Sciatic nerve (tissue), 2 donors: Measurements from ENCODE around the gene RASAL2. TPM values are rescaled to one million over a fixed set of nuclear protein-coding genes. Genes with fewer than 3 reads are reported as not detected.
"Not testable (repeated sequence)": the region's sequence is repeated elsewhere in the genome, so short reads cannot be mapped to it uniquely, and the experiment has no call there.

Experiments used
- ATAC-seq: fragments of 200-7000 bp; cut with Tn5 transposase; one replicate; pipeline ENCODE4 v1.9.1; 2020; ENCODE audit warnings: mild to moderate bottlenecking, moderate library complexity
- DNase-seq: peaks from one replicate; pipeline ENCODE4 v3.0.0-alpha.2; 2020; ENCODE audit warnings: low spot score
- intact Hi-C: fragments of 100-400 bp; cut with DNase I; formaldehyde crosslinking; loops from one replicate; pipeline ENCODE4 v1.14.2; 2022
- total RNA-seq: library from RNA; stranded (reverse); fragmentation: NEBNext Ultra II Directional; extraction: Animal tissue kit (Norgen Biotek cat#: 25700); gene quantifications from one replicate; pipeline ENCODE4 v1.2.1, GENCODE V29; 2021
- donor health status: DM: no; HTN: no; CAD: no.
- donor health status: DM: no; HTN: no; CAD: no.

Gene RASAL2
- total RNA-seq, 1 donor from 2014 or later = 42.6 TPM

DNA sequence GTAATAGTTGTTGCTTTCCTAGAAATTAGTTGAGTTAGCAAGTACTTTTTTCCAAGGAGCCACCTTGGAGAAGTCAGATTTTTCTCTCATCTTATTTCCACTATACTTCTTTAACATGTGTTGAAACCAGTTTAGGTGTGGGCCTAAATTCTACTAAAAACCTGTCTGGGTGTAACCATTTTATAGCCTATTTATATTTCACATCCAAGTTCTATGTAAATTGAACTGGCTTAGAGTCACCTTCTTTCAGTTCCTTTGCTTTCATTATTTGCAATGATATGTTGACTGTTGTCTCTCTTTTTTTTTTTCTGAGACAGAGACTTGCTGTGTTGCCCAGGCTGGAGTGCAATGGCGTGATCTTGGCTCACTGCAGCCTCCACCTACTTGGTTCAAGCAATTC, 207.2 kb downstream of the RASAL2 start:
- intact Hi-C loops = no loop called here
- DNase-seq (no peak), ATAC-seq (no peak)

DNA sequence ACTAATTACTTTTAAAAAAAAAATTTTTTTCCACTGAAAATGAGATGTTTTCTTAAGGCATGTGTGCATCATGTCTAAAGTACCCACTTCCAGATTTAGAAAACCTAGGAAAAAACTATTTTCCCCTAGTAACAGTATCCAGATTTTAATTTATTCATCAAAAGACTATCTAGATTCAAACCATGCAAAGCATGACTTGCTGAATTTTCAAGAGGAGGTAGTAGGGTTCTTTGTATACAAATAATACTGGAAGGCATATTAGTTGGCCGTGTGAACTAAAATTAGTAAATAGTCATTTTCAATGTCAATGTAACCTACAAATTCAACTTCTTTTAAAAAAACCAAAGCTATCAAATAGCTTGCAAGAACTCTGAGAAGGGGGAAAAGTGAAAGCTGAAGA, 213.4 kb downstream of the RASAL2 start:
- intact Hi-C loops = no loop called here
- DNase-seq = no peak
- no peak for ATAC-seq

DNA sequence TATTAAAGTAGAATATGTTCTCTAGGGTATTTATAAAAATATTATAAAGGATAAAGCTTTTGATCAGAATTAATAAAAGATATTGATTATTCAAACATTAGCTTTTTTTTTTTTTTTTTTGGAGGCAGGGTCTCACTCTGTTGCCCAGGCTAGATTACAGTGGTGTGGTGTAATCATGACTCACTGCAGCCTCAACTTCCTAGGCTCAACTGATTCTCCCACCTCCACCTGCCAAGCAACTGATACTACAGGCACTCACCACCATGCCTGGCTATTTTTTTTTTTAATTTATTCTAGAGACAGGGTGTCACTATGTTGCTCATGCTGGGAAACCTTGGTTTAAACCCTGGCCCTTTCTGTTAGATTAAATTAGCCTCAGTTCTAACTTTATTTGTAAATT, 214.5 kb downstream of the RASAL2 start:
- DNase-seq (no peak), ATAC-seq (no peak)
- intact Hi-C loops = no loop called here

DNA sequence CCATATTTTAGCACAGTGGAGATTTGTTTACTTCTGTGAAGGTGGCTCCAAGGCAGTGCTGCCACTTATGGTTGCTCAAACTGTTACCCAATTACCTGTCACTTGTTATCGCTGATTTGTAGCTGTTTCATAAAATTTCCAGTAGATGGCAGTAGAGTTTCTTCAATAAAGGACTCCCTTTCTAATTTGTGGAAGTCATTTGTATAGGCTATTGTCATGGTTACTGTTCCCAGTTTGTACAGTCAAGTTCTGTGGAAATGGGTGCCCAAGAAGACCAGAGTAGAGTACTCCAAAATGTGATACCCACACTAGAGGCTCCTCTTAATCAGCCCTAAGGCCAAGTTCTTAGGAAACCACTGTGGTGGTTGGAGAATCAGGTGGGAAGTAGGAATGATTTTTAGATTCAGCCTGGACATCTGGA, 216.8 kb downstream of the RASAL2 start:
- no peak for DNase-seq
- intact Hi-C loops = loop anchor here (5.0 kb wide), 1 partner anchor 192 kb away; no protein-coding TSS in a partner anchor
- ATAC-seq = peak; percentile 84

DNA sequence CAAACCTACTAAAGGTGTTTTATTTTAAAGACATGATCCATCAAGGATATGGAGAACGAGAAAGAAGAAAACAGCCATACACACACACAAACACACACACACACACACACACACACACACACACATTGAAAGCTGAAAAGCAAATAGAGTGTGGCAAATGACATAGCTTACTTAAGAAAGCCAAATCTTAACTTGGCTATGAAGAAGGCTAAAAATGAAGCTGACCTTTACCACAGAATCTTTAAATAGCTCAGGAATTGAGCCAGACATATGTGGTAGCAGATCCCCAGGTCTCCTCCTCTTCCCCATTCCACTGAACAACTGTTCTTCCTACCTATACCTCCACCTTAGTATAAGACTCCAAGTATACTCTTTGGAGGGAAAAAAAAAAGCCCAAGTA, 217.3 kb downstream of the RASAL2 start:
- ATAC-seq = no peak
- DNase-seq = no peak
- intact Hi-C loops = loop anchor here (5.0 kb wide), 1 partner anchor 191 kb away; no protein-coding TSS in a partner anchor

DNA sequence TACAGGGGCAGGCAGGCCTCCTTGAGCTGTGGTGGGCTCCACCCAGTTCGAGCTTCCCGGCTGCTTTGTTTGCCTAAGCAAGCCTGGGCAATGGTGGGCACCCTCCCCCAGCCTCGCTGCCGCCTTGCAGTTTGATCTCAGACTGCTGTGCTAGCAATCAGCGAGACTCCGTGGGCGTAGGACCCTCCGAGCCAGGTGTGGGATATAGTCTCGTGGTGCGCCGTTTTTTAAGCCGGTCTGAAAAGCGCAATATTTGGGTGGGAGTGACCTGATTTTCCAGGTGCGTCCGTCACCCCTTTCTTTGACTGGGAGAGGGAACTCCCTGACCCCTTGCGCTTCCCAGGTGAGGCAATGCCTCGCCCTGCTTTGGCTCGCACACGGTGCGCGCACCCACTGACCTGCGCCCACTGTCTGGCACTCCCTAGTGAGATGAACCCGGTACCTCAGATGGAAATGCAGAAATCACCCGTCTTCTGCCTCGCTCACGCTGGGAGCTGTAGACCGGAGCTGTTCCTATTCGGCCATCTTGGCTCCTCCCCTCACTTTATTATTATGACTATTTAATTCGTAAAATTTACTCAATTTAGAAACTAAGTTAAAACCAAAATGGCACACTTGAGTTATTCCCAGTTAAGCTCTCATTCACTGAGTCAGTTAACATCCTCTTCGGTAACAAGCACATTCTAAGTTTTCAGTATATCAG, 226.5 kb downstream of the RASAL2 start:
- ATAC-seq, DNase-seq, intact Hi-C loops: not testable (repeated sequence)

DNA sequence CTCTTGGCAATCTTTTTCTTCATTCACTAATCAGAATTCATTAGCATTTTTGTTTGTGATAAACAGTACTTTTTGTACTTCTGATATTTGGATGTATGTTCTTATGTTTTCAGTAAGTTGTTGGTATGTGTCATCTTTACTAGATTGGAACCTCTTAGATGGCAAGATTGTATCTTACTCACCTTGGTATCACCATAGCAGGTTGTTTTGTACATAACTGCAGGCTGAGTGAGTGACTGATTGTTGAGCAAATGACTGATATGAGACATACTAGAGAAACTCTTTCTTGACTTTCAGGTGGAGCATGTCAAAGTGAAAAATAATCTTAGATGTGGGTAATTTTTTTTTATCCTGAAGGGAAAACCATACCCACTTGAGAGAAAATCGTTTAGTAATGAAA, 229.2 kb downstream of the RASAL2 start:
- intact Hi-C loops = no loop called here

DNA sequence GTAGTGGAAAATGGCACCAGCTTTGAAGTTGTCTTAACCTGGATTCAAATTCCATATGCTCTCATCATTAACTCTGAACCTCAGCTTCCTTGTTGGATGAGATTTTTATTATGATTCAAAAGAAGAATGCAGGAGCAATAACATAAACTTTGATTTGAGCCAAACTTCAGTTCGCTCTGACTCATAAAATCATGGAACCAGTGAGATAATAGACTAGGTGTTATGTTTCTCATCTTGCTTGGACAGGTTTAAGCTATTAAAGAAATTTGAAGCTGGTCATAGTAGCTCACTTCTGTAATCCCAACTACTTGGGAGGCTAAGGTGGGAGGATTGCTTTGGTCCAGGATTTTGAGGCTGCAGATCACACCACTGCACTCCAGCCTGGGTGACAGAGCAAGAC, 230.1 kb downstream of the RASAL2 start:
- no peak for DNase-seq
- intact Hi-C loops = no loop called here
- no peak for ATAC-seq

More for the DNA sequence above, 229.2 kb downstream of the RASAL2 start:
- ATAC-seq (no peak), DNase-seq (no peak)

DNA sequence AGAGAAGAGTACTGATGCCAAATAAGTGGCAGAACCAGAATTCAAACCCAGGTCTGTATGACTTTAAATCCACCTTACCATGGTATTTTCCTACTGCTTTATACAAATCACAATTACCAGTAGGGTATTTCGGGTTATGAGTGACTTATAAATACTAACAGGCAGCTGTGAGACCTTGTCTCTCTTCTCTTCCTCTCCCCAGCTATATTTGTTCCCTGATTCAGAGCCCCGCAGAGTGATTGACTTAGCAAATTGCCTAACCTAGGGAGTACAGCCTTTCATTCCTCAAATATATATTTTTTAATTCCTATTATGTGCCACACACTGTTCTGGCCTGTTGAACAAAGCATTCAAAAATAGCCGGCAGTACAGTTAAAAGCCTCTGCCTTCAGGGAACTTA, 234.8 kb downstream of the RASAL2 start:
- DNase-seq = no peak
- intact Hi-C loops = no loop called here
- ATAC-seq = no peak

DNA sequence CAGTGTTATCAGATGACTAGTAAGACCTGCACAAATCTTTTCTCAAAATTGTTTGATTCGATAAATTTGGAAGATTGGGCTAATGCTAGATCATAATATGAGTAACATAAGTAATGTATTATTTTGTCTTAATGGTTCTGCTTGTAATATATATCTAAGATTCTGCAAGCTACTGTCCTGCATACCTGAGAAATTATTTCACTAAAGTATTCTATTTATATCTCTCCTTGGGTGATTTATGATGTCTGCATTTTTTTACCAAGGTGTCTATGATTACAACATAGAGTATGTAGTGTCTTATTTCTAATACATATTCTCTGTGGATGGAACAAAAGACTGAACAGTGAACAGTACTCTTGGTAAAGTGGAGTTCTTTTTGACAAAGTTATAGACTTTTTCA, 236.2 kb downstream of the RASAL2 start:
- intact Hi-C loops = no loop called here
- DNase-seq = no peak
- no peak for ATAC-seq

DNA sequence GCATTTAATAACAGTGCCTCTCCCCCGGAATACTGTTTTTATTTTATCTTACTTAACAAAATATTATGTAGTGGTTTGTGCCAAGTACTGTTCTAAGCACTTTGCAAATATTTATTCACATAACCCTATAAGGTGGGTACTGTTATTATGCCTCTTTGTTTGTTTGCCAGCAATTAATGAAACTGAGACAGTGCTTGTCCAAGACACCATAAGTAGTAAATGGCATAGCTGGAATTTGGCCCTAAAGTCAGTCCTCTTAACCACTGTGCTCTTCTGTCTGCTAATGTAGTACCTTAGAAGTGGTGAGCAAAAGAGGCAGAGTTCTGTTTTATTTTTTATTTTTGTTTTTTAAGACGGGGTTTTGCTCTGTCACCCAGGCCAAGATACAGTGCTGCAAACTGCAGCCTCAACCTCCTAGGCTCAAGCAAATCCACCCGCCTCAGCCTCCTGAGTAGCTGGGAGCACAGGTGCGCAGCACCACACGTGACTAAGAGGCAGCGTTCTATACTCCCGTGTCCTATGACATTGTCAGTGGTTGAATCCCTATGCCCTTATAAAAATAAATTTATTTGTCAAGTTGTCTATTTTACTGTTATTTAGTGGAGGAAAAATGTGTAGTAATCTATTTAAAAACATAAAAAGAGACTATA, 237.1 kb downstream of the RASAL2 start:
- ATAC-seq (no peak), DNase-seq (no peak)
- intact Hi-C loops = no loop called here

DNA sequence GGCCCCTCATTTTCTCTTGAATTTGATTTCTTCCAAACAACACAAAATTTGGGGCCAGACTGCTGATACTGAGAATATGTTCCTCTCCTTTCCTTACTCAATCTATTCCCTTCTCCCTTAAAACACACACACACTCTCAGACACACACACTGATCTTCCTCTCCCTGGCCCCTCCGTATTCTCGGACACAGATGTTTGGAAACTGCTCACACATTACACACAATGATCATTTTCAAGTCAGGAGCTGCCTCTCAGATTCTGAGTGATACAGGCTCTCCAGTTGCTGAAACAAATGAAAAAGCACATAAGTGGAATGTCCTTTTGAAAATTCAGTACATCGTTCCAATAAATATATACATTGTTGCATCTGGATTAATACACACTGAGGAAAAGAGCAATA, 241.5 kb downstream of the RASAL2 start:
- DNase-seq (no peak), ATAC-seq (no peak)
- intact Hi-C loops = no loop called here

DNA sequence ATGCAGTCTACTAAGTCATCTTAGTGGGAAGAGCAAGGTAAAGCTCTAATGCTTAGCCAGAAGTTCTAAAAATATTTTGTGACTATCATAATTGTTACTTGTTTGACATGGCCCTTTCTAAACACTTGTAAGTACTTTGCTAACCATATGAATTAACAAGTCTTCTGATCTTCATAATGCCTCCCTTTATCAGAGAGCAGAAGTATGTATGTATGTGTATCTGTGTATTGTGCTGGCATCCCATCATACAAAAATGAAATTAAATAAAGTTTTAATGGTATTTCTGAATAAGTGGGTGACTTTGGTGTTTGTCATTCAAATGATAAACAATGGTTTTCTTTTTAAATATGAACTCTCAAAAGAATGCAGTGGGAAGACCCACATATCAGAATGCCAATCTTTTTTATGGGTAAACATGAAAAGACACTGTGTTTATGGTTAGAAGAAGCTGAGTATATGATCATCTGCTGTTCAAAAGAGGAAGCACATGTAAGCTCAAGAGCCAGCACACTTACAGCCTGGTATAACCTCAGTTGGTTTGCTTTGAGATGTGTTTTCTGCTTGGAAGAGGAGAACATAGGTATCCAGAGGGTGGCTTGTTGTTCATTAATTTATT, 243.3 kb downstream of the RASAL2 start:
- ATAC-seq (no peak), DNase-seq (no peak)

DNA sequence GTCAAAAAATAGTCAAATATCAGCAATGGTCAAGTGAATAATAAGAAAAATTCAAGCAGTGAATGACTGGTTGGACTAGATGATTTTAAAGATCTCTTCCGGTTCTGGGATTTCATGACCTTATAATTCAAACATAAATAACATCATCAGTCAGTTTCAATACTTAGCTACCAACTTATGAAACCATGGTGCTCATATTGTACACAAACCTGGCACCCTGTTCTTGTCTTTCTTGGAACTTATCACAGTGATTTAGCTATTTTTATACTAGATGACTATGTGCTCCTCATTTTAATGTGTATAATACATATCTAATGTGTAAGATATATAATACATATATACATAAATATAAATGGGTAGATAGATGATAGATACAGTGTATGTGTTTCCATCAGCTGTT, 245.9 kb downstream of the RASAL2 start:
- DNase-seq (no peak), ATAC-seq (no peak)
- intact Hi-C loops = no loop called here

More for the DNA sequence above, 243.3 kb downstream of the RASAL2 start:
- intact Hi-C loops = no loop called here

DNA sequence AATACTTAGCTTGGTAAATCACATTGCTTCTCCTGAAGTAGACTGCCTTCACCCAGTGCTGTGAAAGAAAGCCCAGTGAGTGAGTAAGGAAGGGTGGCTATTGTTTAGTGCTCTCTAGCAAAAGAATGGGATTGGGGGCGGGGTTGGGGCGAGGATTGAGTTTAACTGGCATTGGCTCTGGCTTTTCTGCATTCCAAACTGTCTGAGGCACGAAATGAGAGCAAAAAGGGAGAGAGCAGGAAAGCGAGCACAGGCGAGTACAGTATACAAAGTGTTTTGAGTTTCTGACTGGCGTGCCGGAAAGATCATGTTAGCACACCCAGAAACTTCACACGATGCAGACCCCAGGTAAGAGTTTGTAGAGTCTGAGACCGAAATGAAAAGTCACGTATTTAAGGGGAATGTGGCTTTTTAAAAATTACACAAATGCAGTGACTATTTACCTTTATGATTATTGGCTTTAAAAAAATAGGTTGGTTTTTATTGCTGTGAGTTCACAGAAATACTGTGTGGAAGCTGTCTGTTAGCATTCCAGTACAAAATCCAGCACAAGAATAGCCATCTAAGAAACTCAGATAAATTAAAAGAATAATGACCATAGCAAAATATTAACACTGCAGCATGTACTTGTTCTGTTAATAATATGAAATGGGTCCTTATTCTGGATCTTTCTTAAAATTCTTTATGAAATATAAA, 247.5 kb downstream of the RASAL2 start:
- ATAC-seq (peak; percentile 59), DNase-seq (peak; percentile 63)
- intact Hi-C loops = no loop called here

DNA sequence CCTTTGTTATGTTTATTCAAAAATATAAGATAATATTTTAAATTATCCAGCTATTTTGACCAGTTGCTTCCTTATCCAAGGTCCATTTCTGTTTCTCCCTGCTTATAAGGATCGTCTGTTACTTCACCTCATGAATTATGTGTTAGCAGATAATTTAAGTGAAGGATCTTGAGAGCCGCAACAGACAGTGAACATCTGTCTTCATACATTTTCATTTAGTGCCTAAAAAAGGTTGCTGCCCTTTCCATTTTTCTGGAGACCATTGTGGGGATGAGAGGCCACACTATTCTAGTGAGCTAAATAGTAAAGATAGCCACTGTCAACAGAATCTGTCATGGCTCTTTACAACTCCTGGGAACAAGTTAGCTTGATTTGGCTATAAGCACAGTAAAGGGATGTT, 248.8 kb downstream of the RASAL2 start:
- ATAC-seq = no peak
- intact Hi-C loops = no loop called here
- no peak for DNase-seq

DNA sequence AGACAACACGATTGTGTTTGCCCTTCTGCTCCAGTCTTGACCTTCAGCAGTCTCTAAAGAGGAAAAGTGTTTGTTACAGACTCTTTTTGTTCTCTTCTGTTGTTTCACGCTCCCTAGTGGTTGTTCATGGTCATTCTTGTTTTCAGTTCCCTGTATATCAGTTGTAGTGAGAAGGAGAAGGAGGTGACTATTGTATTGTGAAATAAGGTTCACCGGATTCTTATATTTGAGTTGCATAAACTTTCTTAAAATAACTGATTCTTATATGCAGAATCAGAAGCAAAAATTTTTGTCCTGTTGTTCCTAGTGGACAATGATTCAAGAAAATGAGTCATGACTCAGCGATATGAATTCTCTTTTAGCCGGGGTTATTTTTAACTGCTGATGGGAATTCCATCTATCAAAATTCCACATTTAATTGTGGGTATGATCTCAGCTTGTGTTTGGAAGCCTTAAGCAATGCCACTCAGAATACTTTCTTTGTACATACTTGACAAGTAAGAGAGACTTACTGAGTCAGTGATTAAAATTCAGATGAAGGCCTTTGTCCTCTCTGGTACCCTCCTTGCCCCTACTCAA, 250.7 kb downstream of the RASAL2 start:
- intact Hi-C loops = no loop called here

DNA sequence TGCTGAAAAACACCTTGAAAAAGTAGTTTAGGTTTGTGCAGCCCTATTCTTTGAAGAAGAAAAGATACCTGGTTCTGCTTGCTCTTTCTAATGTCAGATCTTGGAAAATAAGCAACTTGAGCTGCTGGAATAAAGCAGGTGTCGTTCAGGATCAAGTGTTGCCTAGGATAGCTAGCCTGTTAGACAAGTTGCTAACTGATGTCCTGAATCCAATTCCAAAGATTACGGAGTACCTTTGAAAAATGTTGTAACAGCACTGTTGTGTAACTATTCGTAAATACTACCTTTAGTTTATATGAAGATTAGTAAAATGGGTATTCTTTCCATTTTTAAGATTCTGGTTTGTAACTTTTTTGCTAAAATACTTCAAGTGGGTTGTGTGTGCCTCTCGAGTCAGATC, 251.3 kb downstream of the RASAL2 start:
- intact Hi-C loops = no loop called here
- ATAC-seq = no peak
- DNase-seq = no peak

More for the DNA sequence above, 250.7 kb downstream of the RASAL2 start:
- ATAC-seq = peak; percentile 77
- no peak for DNase-seq

DNA sequence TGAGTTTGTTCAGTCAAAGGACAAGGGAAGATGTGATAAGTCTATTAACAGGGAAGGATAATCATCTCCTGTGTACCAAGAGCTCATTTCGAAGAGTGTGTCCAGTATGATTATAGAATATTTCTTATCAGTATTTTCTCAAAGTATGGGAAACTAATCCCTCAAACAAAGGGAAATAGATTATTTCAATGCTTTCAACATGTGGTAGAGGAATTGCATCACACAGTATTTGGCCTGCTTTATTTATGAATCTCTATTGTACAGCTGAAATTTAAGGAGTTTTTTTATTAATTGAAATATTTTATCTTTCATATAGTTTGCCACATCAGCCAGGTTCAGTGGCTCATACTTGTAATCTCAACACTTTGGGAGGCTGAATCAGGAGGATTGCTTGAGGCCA, 251.9 kb downstream of the RASAL2 start:
- DNase-seq (no peak), ATAC-seq (no peak)
- intact Hi-C loops = no loop called here
